ENCODE measurements around the gene COBL.

DNA sequence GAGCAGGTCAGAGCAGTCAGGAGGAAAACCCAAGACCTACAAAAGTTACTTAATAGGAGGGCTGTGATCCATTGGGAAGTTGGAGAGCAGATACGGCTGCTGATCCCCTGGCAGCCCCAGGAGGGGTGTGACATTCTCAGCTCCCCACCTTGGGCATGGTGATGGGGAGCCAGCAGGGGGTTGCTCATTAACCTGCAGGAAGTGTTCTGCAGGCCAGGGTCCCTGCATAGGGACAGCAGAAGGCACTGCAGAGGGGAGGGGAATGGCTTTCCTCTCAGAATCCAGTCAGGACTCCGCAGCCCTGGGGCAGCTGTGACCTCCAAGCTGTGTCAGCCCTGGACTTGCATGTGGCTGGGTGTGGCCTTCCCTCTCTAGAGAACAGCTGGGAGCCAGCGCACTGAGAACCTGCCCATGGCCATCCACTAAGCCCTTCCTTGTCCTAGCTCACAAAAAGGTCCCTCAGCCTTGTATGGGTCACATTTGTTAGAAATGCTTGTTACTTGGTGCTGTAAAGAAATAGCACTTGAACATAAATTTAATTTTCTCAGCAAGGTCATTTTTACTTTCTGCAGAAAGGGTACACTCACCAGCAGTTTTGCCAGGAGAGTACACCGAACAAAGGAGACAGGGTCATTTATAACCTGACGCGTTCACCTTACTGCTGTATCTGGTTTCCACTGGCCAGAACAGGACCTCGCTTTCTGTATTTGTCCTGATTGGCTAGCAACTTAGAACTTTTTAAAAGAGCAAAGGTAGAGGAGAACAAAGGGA lies 169.6 kb downstream of the COBL start:
- TF ChIP-seq POLR2AphosphoS5 (IDR thresholded peaks at IDR 0.05) = no peak
- no peak for TF ChIP-seq CTCF (IDR thresholded peaks at IDR 0.05)
- no peak for TF ChIP-seq POLR2A (IDR thresholded peaks at IDR 0.05)

Measured in prostate gland (tissue), 2 donors.